ENCODE results near the gene C4orf50.

GRCh38 chr4:6020613-6021012, 2.4 kb upstream of the C4orf50 start:
- TF ChIP-seq, protein P1, sequence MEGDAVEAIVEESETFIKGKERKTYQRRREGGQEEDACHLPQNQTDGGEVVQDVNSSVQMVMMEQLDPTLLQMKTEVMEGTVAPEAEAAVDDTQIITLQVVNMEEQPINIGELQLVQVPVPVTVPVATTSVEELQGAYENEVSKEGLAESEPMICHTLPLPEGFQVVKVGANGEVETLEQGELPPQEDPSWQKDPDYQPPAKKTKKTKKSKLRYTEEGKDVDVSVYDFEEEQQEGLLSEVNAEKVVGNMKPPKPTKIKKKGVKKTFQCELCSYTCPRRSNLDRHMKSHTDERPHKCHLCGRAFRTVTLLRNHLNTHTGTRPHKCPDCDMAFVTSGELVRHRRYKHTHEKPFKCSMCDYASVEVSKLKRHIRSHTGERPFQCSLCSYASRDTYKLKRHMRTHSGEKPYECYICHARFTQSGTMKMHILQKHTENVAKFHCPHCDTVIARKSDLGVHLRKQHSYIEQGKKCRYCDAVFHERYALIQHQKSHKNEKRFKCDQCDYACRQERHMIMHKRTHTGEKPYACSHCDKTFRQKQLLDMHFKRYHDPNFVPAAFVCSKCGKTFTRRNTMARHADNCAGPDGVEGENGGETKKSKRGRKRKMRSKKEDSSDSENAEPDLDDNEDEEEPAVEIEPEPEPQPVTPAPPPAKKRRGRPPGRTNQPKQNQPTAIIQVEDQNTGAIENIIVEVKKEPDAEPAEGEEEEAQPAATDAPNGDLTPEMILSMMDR (IDR thresholded peaks at IDR 0.05; ENCODE audit: low read depth, low read length, missing input control): no peak
- TF ChIP-seq RAD21 (IDR thresholded peaks at IDR 0.05): no peak
- TF ChIP-seq TAF1 (conservative IDR thresholded peaks at IDR 0.05): no peak
- TF ChIP-seq JUND (IDR thresholded peaks at IDR 0.05): no peak
- TF ChIP-seq, protein P2, sequence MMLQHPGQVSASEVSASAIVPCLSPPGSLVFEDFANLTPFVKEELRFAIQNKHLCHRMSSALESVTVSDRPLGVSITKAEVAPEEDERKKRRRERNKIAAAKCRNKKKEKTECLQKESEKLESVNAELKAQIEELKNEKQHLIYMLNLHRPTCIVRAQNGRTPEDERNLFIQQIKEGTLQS (IDR thresholded peaks at IDR 0.05): no peak
- TF ChIP-seq REST (IDR thresholded peaks at IDR 0.05): no peak
- TF ChIP-seq, protein P3, sequence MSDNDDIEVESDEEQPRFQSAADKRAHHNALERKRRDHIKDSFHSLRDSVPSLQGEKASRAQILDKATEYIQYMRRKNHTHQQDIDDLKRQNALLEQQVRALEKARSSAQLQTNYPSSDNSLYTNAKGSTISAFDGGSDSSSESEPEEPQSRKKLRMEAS (IDR thresholded peaks at IDR 0.05): no peak
- TF ChIP-seq YY1 (IDR thresholded peaks at IDR 0.05): no peak
- no peak for TF ChIP-seq SP1 (IDR thresholded peaks at IDR 0.05)
- no peak for TF ChIP-seq HNF4A (conservative IDR thresholded peaks at IDR 0.05)
- TF ChIP-seq GABPA (IDR thresholded peaks at IDR 0.05 in 1 of 2, conservative IDR thresholded peaks at IDR 0.05 in 1 of 2): no peak
- no peak for TF ChIP-seq RXRA (IDR thresholded peaks at IDR 0.05)
